GM10248 (cell line): Measurements from ENCODE around the gene ADAMTS16.
A peak's percentile ranks its signal among the peaks of the same experiment; 100 is the strongest.

Source experiments
- CTCF ChIA-PET: fragments of 300-600 bp; sonication (Branson Sonifier 250); formaldehyde crosslinking; extraction: SDS; loops from one replicate; lab custom pipeline; 2021; ENCODE audit warnings: antibody characterized with exemption; lab: Yijun Ruan, JAX
- POLR2A ChIA-PET: fragments of 350-650 bp; sonication (Branson Sonifier 250); formaldehyde crosslinking; extraction: SDS; loops from one replicate; lab custom pipeline; 2020; ENCODE audit warnings: antibody characterized with exemption; lab: Yijun Ruan, JAX
- DNase-seq: peaks from one replicate; pipeline ENCODE4 v3.0.0; 2012; ENCODE audit errors: extremely low spot score
- CTCF ChIP-seq: IDR thresholded peaks from 2 replicates; pipeline ENCODE4 v1.5.1; 2012; ENCODE audit warnings: mild to moderate bottlenecking, low read depth; ENCODE audit errors: extremely low read depth, missing control alignments, control extremely low read depth

ADAMTS16 gene

GRCh38 chr5:5140479-5141338 lies 579 bp downstream of the ADAMTS16 start:
- POLR2A ChIA-PET = no interaction called here
- no peak for DNase-seq
- TF ChIP-seq CTCF = no peak
- CTCF ChIA-PET = interaction anchor here (0.7 to 2.4 kb wide), 9 partner anchors 12 to 279 kb away, joined by 3 to 26 read pairs (median 3); partner anchors contain the start of gene ICE1

GRCh38 chr5:5141339-5141599 lies 1.1 kb downstream of the ADAMTS16 start:
- no peak for TF ChIP-seq CTCF
- ChIA-PET CTCF (interaction anchor here (0.9 to 2.4 kb wide), 8 partner anchors 11 to 278 kb away, joined by 3 to 26 read pairs (median 4); partner anchors contain the start of gene ICE1), POLR2A (no interaction called here)
- no peak for DNase-seq

DNA sequence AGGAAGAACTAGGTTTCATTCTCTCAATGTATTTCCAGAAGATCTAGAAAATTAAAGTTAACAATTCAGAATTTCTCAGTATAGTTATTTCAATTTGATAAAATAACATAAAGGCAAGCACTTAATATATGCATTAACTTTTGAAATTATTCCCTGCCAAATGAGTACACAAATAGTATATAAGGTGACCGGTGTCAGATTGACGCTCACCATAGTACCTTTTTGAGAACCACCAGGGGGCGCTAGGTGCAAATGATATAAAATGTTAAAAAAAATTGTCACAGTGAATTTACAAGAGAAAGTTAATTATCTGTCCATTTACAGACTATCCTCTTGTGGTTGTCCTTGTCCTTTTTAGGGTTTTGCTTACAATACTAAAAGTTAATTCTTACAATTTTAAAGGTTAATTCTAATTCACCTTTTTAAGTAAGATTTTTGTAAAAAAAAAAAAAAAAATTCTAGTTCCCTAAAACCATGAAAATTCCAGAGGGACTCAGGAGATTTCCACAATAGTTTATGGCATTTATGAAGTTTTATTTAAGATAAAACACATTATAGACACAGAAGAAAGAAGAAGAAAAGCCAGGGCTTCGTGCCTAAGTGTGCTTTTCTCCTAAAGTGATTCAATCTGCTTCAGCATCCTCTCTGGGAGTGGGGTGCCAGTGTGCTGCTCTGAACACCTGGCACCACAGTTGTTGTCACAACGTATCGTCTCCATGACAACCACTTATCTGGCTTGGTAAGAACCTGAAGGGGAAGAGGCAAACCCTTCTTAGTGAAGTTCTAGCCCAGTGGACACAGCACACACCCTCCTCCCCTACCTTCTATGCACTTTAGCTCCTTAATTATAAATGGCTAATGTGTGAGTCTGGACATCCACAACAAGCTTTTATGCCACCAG lies 1.7 kb downstream of the ADAMTS16 start:
- TF ChIP-seq CTCF = peak; percentile 64
- POLR2A ChIA-PET = no interaction called here
- peak; percentile 31 for DNase-seq
- CTCF ChIA-PET = interaction anchor here (0.7 to 2.4 kb wide), 12 partner anchors 11 to 280 kb away, joined by 3 to 26 read pairs (median 4); partner anchors contain the start of gene ICE1

GRCh38 chr5:5144441-5144840 lies 4.3 kb downstream of the ADAMTS16 start:
- no peak for DNase-seq
- ChIA-PET CTCF (interaction anchor here (1.4 kb wide), 1 partner anchor 275 kb away, joined by 4 read pairs; no protein-coding TSS in a partner anchor), POLR2A (no interaction called here)
- no peak for TF ChIP-seq CTCF

- TF ChIP-seq CTCF = no peak
- POLR2A ChIA-PET = no interaction called here
- CTCF ChIA-PET = interaction anchor here (1.4 kb wide), 1 partner anchor 274 kb away, joined by 4 read pairs; no protein-coding TSS in a partner anchor
- no peak for DNase-seq
Measured at GRCh38 chr5:5145651-5146529, 5.8 kb downstream of the ADAMTS16 start.
